KG1 (cell line): ENCODE results near the gene TMEM62.

Experiments used
- DNase-seq: peaks from one replicate; lab custom pipeline; 2025; lab: John Stamatoyannopoulos, UW

TMEM62 gene

DNA sequence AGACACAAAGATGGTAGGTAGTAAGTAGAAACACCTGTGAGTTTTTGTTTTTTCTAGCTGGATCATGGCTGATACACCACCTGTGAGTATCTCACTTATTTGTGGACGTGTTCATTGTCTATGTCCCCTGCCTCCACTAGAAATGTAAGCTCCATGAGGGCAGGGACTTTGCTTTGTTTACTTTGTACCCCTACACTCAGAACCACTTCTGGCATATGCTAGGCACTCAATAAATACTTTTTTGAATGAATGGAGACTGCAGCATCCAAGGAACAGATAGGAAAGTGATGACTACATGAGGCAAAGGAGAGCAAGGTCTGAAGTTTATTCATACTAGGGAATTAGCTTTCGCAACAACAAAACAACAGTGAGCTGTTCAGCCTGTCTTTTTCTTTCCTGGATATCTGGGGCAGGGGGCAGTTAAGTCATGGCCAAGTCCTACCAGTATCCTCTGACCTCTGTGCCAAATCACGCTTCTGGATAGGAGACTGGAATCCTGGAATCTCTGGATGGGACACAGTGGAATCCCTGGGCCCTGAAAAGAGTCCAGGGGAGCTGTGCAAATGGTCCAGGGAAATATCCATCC, 99.0 kb downstream of the TMEM62 start:
- DNase-seq: no peak
